Smooth muscle cell (in vitro differentiated cells): ENCODE measurements around the gene LRRN2. TPM values are rescaled to one million over a fixed set of nuclear protein-coding genes. Genes with fewer than 3 reads are reported as not detected.

Source experiments
- DNase-seq: peaks from one replicate; lab custom pipeline; 2025; ENCODE audit not compliant: unreplicated experiment; lab: John Stamatoyannopoulos, UW
- H2AFZ ChIP-seq: fragments of 200-600 bp; sonication (generic); 2 replicates; pipeline ENCODE4 v1.6.0; 2016; ENCODE audit warnings: antibody characterized with exemption, low read depth, mild to moderate bottlenecking
- H3F3A ChIP-seq: fragments of 200-600 bp; sonication (generic); 2 replicates; pipeline ENCODE4 v1.6.0; 2017; ENCODE audit warnings: antibody characterized with exemption, low read depth
- H3K27ac ChIP-seq: fragments of 200-600 bp; sonication (generic); 2 replicates; pipeline ENCODE4 v1.5.1; 2016; ENCODE audit warnings: low read depth, mild to moderate bottlenecking
- H3K27me3 ChIP-seq: fragments of 200-600 bp; sonication (generic); 2 replicates; pipeline ENCODE4 v1.6.1; 2016; ENCODE audit warnings: low read depth, mild to moderate bottlenecking
- H3K36me3 ChIP-seq: fragments of 200-600 bp; sonication (generic); 2 replicates; pipeline ENCODE4 v1.5.1; 2016; ENCODE audit warnings: low read depth
- H3K4me1 ChIP-seq: fragments of 200-600 bp; sonication (generic); 2 replicates; pipeline ENCODE4 v1.5.1; 2016; ENCODE audit warnings: low read depth
- H3K4me2 ChIP-seq: fragments of 200-600 bp; sonication (generic); 2 replicates; pipeline ENCODE4 v1.6.0; 2016; ENCODE audit warnings: mild to moderate bottlenecking
- H3K4me3 ChIP-seq: fragments of 200-600 bp; sonication (generic); 2 replicates; pipeline ENCODE4 v1.5.1; 2016; ENCODE audit warnings: mild to moderate bottlenecking
- H3K79me2 ChIP-seq: fragments of 200-600 bp; sonication (generic); 2 replicates; pipeline ENCODE4 v1.6.0; 2016; ENCODE audit warnings: low read depth, mild to moderate bottlenecking
- H3K9ac ChIP-seq: fragments of 200-600 bp; sonication (generic); 2 replicates; pipeline ENCODE4 v1.6.0; 2016; ENCODE audit warnings: low read depth
- H3K9me3 ChIP-seq: fragments of 200-600 bp; sonication (generic); replicated peaks from 2 replicates; pipeline ENCODE4 v1.5.1; 2016; ENCODE audit warnings: low read depth
- H4K20me1 ChIP-seq: fragments of 200-600 bp; sonication (generic); 2 replicates; pipeline ENCODE4 v1.6.0; 2016; ENCODE audit warnings: low read depth
- WGBS: methylation state at CpG from one replicate; pipeline ENCODE4 v1.1.7; 2016; ENCODE audit warnings: low lambda C conversion rate; 5-methylcytosine and 5-hydroxymethylcytosine counted together
- polyA plus RNA-seq: library from polyadenylated mRNA; unstranded; fragments of >200 nt; fragmentation: Nextera tagmentation; extraction: Ambion mirVana; gene quantifications from 2 replicates; pipeline ENCODE4 v1.2.1, GENCODE V29; 2016
- total RNA-seq: library from RNA; depleted of rRNA; stranded (reverse); fragments of >200 nt; gene quantifications from 2 replicates; pipeline ENCODE4 v1.2.3, GENCODE V29; 2014
- TF ChIP-seq, protein P1 (sequence below): fragments of 200-600 bp; sonication (generic); IDR thresholded peaks from 2 replicates; pipeline ENCODE4 v1.5.1; 2017; ENCODE audit warnings: borderline replicate concordance, mild to moderate bottlenecking, antibody characterized with exemption; ENCODE audit not compliant: insufficient read depth, poor library complexity, severe bottlenecking

Gene LRRN2
- total and polyA plus RNA-seq, 2 experiments from 2014 or later, result 1.3 to 2.4 TPM

DNA sequence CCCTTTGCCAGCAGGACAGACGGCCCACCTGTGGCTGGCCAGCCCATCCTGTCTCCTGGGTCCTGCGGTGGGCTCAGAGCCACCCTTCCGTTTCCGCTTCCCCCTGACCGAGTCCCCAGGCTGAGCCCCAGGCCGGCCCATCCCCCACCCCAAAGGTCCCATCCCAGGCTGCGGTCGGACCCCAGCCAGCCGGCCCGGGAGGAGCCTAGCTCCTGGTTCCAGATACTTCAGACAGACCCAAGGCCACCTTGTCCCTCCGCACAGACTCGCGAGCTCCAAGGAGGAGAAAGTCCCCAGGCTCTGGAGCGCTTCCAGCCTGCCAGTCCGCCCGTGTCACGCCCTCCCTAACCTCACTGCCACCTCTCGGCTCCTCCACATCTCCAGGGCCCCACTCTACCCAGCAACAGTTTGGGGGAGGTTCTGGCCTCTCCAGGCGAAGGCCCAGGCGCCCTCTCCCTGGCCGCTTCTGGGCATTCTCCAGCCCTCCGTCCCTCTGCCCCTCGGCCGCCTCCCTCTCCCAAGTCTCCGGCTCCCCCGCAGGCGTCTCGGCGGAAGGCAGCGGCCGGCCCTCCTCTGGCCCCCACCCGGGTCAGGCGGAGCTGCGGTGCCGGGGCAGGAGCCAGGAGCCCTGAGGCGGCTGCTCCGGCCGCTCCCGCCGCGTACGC is 835 bp downstream of the LRRN2 start:
- peaks cover 4% of the 10 kb centered on the region for H3K4me1 ChIP-seq
- no peaks in the 10 kb centered on the region for H3F3A ChIP-seq
- TF ChIP-seq, protein P1, sequence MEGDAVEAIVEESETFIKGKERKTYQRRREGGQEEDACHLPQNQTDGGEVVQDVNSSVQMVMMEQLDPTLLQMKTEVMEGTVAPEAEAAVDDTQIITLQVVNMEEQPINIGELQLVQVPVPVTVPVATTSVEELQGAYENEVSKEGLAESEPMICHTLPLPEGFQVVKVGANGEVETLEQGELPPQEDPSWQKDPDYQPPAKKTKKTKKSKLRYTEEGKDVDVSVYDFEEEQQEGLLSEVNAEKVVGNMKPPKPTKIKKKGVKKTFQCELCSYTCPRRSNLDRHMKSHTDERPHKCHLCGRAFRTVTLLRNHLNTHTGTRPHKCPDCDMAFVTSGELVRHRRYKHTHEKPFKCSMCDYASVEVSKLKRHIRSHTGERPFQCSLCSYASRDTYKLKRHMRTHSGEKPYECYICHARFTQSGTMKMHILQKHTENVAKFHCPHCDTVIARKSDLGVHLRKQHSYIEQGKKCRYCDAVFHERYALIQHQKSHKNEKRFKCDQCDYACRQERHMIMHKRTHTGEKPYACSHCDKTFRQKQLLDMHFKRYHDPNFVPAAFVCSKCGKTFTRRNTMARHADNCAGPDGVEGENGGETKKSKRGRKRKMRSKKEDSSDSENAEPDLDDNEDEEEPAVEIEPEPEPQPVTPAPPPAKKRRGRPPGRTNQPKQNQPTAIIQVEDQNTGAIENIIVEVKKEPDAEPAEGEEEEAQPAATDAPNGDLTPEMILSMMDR, result no peak
- no peak overlapping the region for H3K9ac ChIP-seq
- no peaks in the 10 kb centered on the region for H3K9me3 ChIP-seq
- no peak for DNase-seq
- H3K27me3 ChIP-seq, result peaks cover 77% of the 10 kb centered on the region
- no peaks in the 10 kb centered on the region for H3K79me2 ChIP-seq
- H4K20me1 ChIP-seq, result no peaks in the 10 kb centered on the region
- H3K4me2 ChIP-seq, result peak overlapping the region; percentile 88
- H3K36me3 ChIP-seq, result no peaks in the 10 kb centered on the region
- 1% methylated on average over 32 of the region's 42 CpGs for WGBS
- H3K27ac ChIP-seq, result no peak overlapping the region
- H3K4me3 ChIP-seq, result peak overlapping the region; percentile 57
- H2AFZ ChIP-seq, result peak overlapping the region; percentile 81

DNA sequence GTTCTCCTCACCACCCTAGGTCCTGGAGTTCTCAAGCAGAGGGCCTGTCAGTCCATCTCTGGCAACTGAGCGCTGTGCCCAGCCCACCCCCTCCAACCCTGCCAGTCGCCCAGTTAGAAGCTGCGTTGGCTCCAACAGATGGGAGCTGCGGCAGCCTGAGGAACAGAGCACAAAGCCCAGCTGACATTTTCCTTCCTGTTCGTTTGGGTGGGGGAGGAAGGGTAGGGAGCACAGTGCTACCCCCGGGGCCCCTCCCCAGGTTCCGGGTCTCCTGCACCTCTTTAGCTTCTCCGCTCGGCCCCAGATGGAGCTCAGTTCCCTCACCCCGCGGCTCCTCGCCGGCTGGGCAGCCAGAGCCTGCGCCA is 1.4 kb downstream of the LRRN2 start:
- H3K4me3 ChIP-seq, result peak overlapping the region; percentile 57
- H3K9me3 ChIP-seq, result no peaks in the 10 kb centered on the region
- H3K4me1 ChIP-seq, result peaks cover 4% of the 10 kb centered on the region
- no peak overlapping the region for H3K9ac ChIP-seq
- TF ChIP-seq, protein P1, result no peak
- H3F3A ChIP-seq, result no peaks in the 10 kb centered on the region
- H3K4me2 ChIP-seq, result peak overlapping the region; percentile 88
- no peak overlapping the region for H3K27ac ChIP-seq
- H4K20me1 ChIP-seq, result no peaks in the 10 kb centered on the region
- no peak overlapping the region for H2AFZ ChIP-seq
- no peaks in the 10 kb centered on the region for H3K36me3 ChIP-seq
- no peak for DNase-seq
- H3K79me2 ChIP-seq, result no peaks in the 10 kb centered on the region
- H3K27me3 ChIP-seq, result peaks cover 72% of the 10 kb centered on the region
- WGBS, result 40% methylated on average over 14 of the region's 14 CpGs

DNA sequence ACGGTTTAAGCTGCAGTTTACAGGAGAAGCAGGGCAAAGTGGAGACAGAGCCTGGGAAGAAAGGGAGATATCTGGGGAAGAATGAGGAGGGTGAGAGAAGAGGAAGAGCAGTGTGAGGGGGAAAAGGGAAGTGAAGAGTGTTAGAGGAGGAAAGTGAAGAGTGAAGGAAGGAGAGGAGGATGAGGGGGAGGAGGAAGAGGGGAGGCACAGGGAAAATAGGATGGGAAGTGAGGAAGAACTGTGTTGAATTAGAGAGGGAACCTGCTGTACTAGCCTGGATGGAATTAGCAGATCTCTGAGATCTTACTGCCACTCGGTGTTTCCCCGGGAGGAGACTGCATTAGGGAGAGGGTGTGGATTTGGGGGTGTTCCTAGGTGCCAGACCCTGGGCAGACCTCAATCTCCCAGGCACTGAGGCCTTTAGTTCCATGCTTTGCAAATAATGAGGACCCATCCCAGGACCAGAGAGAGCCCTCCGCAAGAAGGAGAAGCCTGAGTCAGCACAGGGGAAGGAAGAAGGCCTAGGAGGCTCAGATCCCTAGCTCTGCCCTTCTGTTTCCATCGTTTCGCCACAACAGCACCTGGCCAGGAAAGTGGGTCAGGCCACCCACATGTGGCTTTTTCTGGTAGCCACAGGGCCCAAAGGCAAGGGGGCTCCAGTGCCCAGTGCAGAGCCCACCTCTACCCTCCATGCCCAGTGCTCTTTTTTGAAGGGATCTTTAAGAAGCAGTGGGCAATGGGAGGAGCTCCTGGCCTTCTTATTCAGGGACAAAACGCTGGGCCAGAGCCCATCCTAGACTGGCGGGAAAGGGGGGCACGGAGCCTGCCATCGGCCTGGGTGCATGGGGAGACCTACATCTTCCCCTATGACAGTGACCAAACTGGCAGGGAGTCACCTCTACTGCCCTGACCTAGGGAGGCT is 2.0 kb downstream of the LRRN2 start:
- TF ChIP-seq, protein P1, result no peak

More for the DNA sequence above, 2.0 kb downstream of the LRRN2 start:
- Histone ChIP-seq H3K4me1 (peaks cover 4% of the 10 kb centered on the region), H3K9me3 (no peaks in the 10 kb centered on the region), H3K9ac (no peak overlapping the region), H3K36me3 (no peaks in the 10 kb centered on the region), H2AFZ (no peak overlapping the region), H3K27ac (no peak overlapping the region), H4K20me1 (no peaks in the 10 kb centered on the region), H3K4me2 (no peak overlapping the region), H3F3A (no peaks in the 10 kb centered on the region), H3K27me3 (peaks cover 66% of the 10 kb centered on the region), H3K79me2 (no peaks in the 10 kb centered on the region), H3K4me3 (no peak overlapping the region)
- 80% methylated on average over 10 of the region's 10 CpGs for WGBS
- no peak for DNase-seq
